SK-N-SH treated with all-trans-retinoic acid at 6 μM for 48 hours (cell line): ENCODE data around the gene KIF26A.

Experiments
- ATAC-seq: fragments of 200-7000 bp; cut with Tn5 transposase; 3 replicates; pipeline ENCODE4 v1.9.1; 2020; ENCODE audit warnings: mild to moderate bottlenecking, moderate library complexity
- ARNTL ChIP-seq: fragments of 450-650 bp; formaldehyde crosslinking; IDR thresholded peaks from 2 replicates; pipeline ENCODE4 v1.5.0; 2020; ENCODE audit warnings: low read depth, mild to moderate bottlenecking, moderate library complexity, borderline replicate concordance
- BACH2 ChIP-seq: fragments of 250-450 bp; sonication (Bioruptor Pico); IDR thresholded peaks from 2 replicates; pipeline ENCODE4 v1.9.0; 2021; ENCODE audit warnings: mild to moderate bottlenecking, borderline replicate concordance
- CREB5 ChIP-seq: fragments of 250-450 bp; sonication (Bioruptor Pico); IDR thresholded peaks from 2 replicates; pipeline ENCODE4 v1.5.1; 2020; ENCODE audit warnings: low read depth, mild to moderate bottlenecking, moderate library complexity
- CSDC2 ChIP-seq: fragments of 250-450 bp; sonication (Bioruptor Pico); IDR thresholded peaks from 2 replicates; pipeline ENCODE4 v1.5.0; 2020; ENCODE audit warnings: mild to moderate bottlenecking, moderate library complexity
- CSRNP3 ChIP-seq: fragments of 250-450 bp; sonication (Bioruptor Pico); IDR thresholded peaks from 2 replicates; pipeline ENCODE4 v1.5.1; 2021; ENCODE audit warnings: mild to moderate bottlenecking, moderate library complexity
- ESRRG ChIP-seq: fragments of 250-450 bp; sonication (Bioruptor Pico); IDR thresholded peaks from 2 replicates; pipeline ENCODE4 v1.6.1; 2021; ENCODE audit warnings: mild to moderate bottlenecking
- GLIS3 ChIP-seq: fragments of 250-450 bp; sonication (Bioruptor Pico); IDR thresholded peaks from 2 replicates; pipeline ENCODE4 v1.5.0; 2020; ENCODE audit warnings: mild to moderate bottlenecking, moderate library complexity
- ISL1 ChIP-seq: fragments of 250-450 bp; sonication (Bioruptor Pico); IDR thresholded peaks from 2 replicates; pipeline ENCODE4 v2.1.2; 2022; ENCODE audit warnings: mild to moderate bottlenecking, moderate library complexity
- OSR1 ChIP-seq: fragments of 250-450 bp; sonication (Bioruptor Pico); IDR thresholded peaks from 2 replicates; pipeline ENCODE4 v1.8.0; 2022; ENCODE audit warnings: moderate library complexity, mild to moderate bottlenecking, inconsistent platforms
- PATZ1 ChIP-seq: fragments of 250-450 bp; sonication (Bioruptor Pico); IDR thresholded peaks from 2 replicates; pipeline ENCODE4 v1.8.0; 2020; ENCODE audit warnings: mild to moderate bottlenecking, moderate library complexity, borderline replicate concordance
- POU6F1 ChIP-seq: fragments of 250-450 bp; sonication (Bioruptor Pico); IDR thresholded peaks from 2 replicates; pipeline ENCODE4 v1.8.0; 2021; ENCODE audit warnings: low read depth, mild to moderate bottlenecking, moderate library complexity, borderline replicate concordance
- PPARA ChIP-seq: fragments of 250-450 bp; sonication (Bioruptor Pico); IDR thresholded peaks from 2 replicates; pipeline ENCODE4 v1.5.0; 2020; ENCODE audit warnings: mild to moderate bottlenecking, borderline replicate concordance
- RARB ChIP-seq: fragments of 250-450 bp; sonication (Bioruptor Pico); IDR thresholded peaks from 2 replicates; pipeline ENCODE4 v1.8.0; 2021; ENCODE audit warnings: mild to moderate bottlenecking, moderate library complexity
- SNAI2 ChIP-seq: fragments of 250-450 bp; sonication (Bioruptor Pico); IDR thresholded peaks from 2 replicates; pipeline ENCODE4 v1.5.0; 2020; ENCODE audit warnings: mild to moderate bottlenecking, moderate library complexity
- TCF4 ChIP-seq: fragments of 250-450 bp; sonication (Bioruptor Pico); IDR thresholded peaks from 2 replicates; pipeline ENCODE4 v1.8.0; 2021; ENCODE audit warnings: mild to moderate bottlenecking, moderate library complexity, borderline replicate concordance
- TOX ChIP-seq: fragments of 250-450 bp; sonication (Bioruptor Pico); IDR thresholded peaks from 2 replicates; pipeline ENCODE4 v1.8.0; 2021; ENCODE audit warnings: mild to moderate bottlenecking, moderate library complexity, borderline replicate concordance
- ZC3H10 ChIP-seq: fragments of 250-450 bp; sonication (Bioruptor Pico); IDR thresholded peaks from 2 replicates; pipeline ENCODE4 v1.5.1; 2021; ENCODE audit warnings: mild to moderate bottlenecking, moderate library complexity
- ZFP3 ChIP-seq: fragments of 250-450 bp; sonication (Bioruptor Pico); IDR thresholded peaks from 2 replicates; pipeline ENCODE4 v1.5.0; 2020; ENCODE audit warnings: mild to moderate bottlenecking, moderate library complexity
- ZFP30 ChIP-seq: fragments of 450-650 bp; formaldehyde crosslinking; IDR thresholded peaks from 2 replicates; pipeline ENCODE4 v1.5.0; 2022; ENCODE audit warnings: mild to moderate bottlenecking, moderate library complexity
- ZNF565 ChIP-seq: fragments of 450-650 bp; formaldehyde crosslinking; conservative IDR thresholded peaks from 2 replicates; pipeline ENCODE4 v1.5.0; 2020; ENCODE audit warnings: low read depth, mild to moderate bottlenecking, moderate library complexity
- ZNF8 ChIP-seq: fragments of 450-650 bp; formaldehyde crosslinking; IDR thresholded peaks from 2 replicates; pipeline ENCODE4 v1.5.0; 2020; ENCODE audit warnings: mild to moderate bottlenecking, moderate library complexity

The KIF26A gene

GRCh38 chr14:104199266-104199895 is 61.0 kb downstream of the KIF26A start:
- ATAC-seq: no peak

GRCh38 chr14:104200106-104200505 is 61.7 kb downstream of the KIF26A start:
- no peak for ATAC-seq
- no peak for TF ChIP-seq CSRNP3
- TF ChIP-seq PATZ1: no peak
- no peak for TF ChIP-seq PPARA (CRISPR knock-in tag)
- no peak for TF ChIP-seq ZNF565 (CRISPR knock-in tag)
- no peak for TF ChIP-seq ESRRG (CRISPR knock-in tag)
- no peak for TF ChIP-seq ZNF8 (CRISPR knock-in tag)
- no peak for TF ChIP-seq ZFP3 (CRISPR knock-in tag)
- TF ChIP-seq BACH2 (CRISPR knock-in tag): no peak
- no peak for TF ChIP-seq GLIS3 (CRISPR knock-in tag)
- no peak for TF ChIP-seq POU6F1 (CRISPR knock-in tag)
- no peak for TF ChIP-seq ZC3H10 (CRISPR knock-in tag)
- TF ChIP-seq ZFP30 (CRISPR knock-in tag): no peak
- no peak for TF ChIP-seq SNAI2 (CRISPR knock-in tag)
- TF ChIP-seq CSDC2 (CRISPR knock-in tag): no peak
- TF ChIP-seq TCF4 (CRISPR knock-in tag): no peak
- no peak for TF ChIP-seq TOX
- no peak for TF ChIP-seq RARB

More at GRCh38 chr14:104199266-104199895, 61.0 kb downstream of the KIF26A start:
- TF ChIP-seq SNAI2 (CRISPR knock-in tag) (no peak), CREB5 (CRISPR knock-in tag) (no peak), RARB (no peak), BACH2 (CRISPR knock-in tag) (no peak), ZNF565 (CRISPR knock-in tag) (no peak), ISL1 (no peak), ARNTL (CRISPR knock-in tag) (no peak), TCF4 (CRISPR knock-in tag) (no peak), POU6F1 (CRISPR knock-in tag) (no peak), OSR1 (CRISPR knock-in tag) (no peak), CSRNP3 (no peak), ESRRG (CRISPR knock-in tag) (no peak), ZNF8 (CRISPR knock-in tag) (no peak), PPARA (CRISPR knock-in tag) (no peak), ZC3H10 (CRISPR knock-in tag) (no peak), CSDC2 (CRISPR knock-in tag) (no peak)
- TF ChIP-seq, all 23 proteins: peak for 0
